22Rv1 (cell line): ENCODE results near the gene ZNF385C.

Experiments
- CTCF ChIP-seq: fragments of 450-650 bp; IDR thresholded peaks from 2 replicates; pipeline ENCODE4 v1.5.1; 2017; ENCODE audit warnings: mild to moderate bottlenecking
- ZFX ChIP-seq: fragments of 450-650 bp; IDR thresholded peaks from 2 replicates; pipeline ENCODE4 v1.6.1; 2017; ENCODE audit warnings: antibody characterized with exemption, borderline replicate concordance

GRCh38 chr17:42132941-42133340, 34.7 kb upstream of the ZNF385C start:
- TF ChIP-seq CTCF (no peak), ZFX (no peak)
